Activated CD4-positive, alpha-beta T cell treated with anti-CD3 and anti-CD28 coated beads, Interleukin-10, Interleukin-2, amounts not matched to agents 100 ng/mL and 50 ng/mL, durations not matched to agents 16 hours and 8 hours (primary cell): Measurements from ENCODE around the gene PPP1R3C.

Experiments
- DNase-seq: peaks from one replicate; pipeline ENCODE4 v3.0.0-alpha.2; 2020

Gene PPP1R3C

GRCh38 chr10:91632671-91633550, at the start of gene PPP1R3C:
Gene PPP1R3C (minus strand): TSS chr10:91633071. CDS start chr10:91632969, 102 bp downstream.
- DNase-seq = peak; percentile 65

- no peak for DNase-seq
These were observed 48.7 kb upstream of the PPP1R3C start for GRCh38 chr10:91681361-91682276.

DNA sequence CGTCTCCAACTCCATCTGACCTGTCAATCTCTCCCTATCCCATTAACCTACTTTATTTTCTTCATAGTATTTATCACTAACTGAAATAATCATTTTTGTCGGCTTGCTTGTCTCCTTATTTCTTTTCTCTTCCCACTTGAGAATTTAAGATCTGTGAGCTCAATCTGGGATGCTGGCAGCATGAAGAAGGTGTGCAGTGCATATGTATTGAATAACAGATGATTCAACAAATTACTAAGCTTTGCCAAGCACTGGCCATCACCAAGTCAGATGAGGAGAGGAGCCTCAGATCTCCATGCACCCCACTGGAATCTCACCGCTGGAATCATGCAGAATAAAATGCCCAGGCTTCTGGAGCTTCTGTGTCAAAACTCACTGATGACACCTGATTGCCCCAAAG, 47.6 kb upstream of the PPP1R3C start:
- DNase-seq = no peak

GRCh38 chr10:91679296-91679695, 46.4 kb upstream of the PPP1R3C start:
- no peak for DNase-seq

DNA sequence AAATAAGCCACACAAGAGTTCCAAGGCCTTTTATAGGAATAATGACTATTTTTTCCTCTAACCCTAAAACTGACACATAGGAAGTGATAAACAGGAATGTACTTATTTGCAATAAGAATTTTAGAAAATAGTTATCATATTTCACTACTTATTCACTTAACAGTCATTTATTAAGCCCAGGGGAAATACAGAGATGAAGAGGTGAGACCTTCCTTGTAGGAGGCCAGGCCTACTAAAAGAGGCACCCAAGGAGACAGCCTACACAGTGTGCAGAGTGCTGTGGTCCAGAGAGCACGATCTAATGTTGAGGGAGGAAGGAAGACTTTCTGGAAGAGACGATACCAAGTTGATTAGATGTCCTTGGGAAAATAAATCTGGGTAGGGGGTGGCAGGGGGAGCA, 45.0 kb upstream of the PPP1R3C start:
- no peak for DNase-seq

DNA sequence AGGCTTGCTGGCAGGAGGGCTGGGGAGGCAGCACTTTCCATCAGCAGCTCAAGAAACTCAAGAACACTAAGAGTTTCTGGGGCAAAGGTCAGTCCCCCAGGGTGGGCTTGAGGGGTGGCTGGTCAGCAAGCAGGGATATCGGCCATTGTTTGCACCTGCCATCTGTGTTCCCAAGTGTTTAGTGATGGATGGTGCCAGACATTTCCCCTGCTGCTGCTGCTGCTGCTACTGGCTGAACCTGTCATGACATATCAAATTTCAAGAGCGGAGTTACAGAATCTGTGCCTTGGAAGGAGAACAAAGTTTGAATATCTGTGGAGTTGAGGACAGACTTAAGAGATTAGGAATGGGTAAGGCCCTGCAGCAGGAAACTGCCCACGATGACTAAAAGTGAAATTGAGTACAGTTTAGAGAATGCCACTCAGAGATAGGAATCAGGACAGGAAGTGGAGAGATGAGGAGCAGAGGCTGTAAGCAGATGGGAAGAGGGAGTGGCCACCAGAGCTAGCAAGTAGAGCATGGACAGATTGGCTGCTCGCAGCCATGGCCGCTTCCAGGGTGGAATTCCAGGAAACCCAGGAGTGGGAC, 39.2 kb upstream of the PPP1R3C start:
- DNase-seq = peak; percentile 17

DNA sequence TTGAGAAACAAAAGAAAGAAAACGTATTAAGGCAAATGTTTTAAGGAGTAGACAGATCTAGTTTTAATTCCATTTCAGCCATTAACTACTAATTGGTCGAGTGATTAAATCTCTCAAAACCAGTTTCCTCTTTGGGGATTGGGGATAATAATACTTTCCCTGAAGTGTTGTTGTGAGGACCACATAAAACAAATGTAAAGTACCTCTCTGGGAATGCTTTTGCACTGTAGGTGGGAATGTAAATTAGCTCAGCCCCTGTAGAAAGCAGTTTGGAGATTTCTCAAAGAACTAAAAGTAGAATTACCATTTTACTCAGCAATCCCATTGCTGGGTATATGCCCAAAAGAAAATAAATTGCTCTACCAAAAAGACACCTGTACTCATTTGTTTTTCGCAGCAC, 36.0 kb upstream of the PPP1R3C start:
- no peak for DNase-seq

- no peak for DNase-seq
These were observed 33.0 kb upstream of the PPP1R3C start for GRCh38 chr10:91665842-91666241.

DNA sequence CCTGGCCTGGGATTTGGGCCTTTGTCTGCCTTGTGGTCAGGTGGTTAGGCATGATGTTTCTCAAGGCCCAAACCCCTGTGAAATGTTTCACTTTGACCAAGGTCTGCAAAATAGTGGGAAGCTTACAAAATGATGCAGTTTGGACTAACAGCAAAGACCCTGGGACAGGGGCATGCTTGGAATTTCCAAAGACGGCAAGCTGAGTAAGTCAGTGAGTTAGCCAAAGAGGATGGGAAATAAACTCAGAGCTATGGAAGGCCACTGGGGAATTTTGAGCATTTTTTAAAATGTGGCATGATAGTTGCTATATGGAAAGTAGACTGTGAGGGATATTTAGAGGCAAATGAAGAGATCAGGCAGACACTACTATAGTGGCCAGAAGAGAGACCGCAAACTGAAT, 31.6 kb upstream of the PPP1R3C start:
- DNase-seq = no peak

DNA sequence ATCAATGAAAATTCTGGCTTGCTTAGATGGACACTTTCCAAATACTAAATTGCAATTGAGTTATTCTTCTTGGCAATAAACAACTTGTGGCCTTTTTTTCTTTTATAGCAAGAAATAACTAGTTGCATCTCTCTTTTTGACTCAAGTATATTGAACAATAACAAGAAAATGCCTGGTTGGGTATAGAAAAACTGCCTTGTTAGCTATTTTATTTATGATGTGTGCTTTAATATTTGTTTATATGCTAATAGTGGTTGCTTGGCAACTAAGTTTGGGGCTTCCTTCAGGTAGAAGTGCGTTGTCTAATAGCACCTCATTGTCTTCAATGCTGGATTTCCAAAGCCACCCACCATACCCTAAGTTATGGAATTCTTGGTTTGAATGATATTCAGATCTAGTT, 30.1 kb upstream of the PPP1R3C start:
- no peak for DNase-seq

GRCh38 chr10:91653219-91653870, 20.5 kb upstream of the PPP1R3C start:
- no peak for DNase-seq

GRCh38 chr10:91652364-91652763, 19.5 kb upstream of the PPP1R3C start:
- no peak for DNase-seq

DNA sequence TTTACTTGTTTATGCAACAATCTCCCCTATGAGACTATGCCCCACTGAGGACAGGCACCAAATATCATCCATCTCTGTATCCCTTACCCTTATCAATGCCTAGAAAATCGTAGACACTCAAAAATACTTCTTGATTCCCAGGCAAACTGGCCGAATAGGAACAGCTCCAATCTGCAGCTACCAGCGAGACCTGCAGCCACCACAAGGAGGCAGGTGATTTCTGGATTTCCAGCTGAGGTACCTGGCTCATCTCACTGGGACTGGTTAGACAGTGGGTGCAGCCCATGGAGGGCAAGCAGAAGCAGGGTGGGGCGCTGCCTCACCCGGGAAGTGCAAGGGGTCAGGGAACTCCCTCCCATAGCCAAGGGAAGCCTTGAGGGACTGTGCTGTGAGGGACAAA, 10.8 kb upstream of the PPP1R3C start:
- DNase-seq = no peak

- no peak for DNase-seq
These were observed 10.2 kb upstream of the PPP1R3C start for GRCh38 chr10:91642831-91643692.

DNA sequence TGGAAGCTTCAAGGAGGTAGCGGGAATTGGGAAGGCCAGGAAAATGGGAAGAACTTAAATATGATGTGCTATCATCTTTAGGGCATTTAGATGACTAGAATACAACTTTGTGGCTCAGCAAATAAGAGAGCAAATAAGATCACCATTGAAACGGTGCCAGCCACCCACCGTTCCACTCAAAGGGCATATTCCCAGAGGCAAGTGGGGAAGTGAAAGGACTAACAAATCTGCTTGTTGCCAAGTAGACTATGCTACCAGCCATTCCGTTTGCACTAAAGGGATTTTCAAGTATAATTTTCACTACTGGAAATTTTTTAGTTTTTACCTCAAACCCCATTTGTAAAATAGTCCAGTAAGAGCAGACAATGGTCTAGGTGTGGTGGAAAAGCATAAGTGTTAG, 4.0 kb upstream of the PPP1R3C start:
- DNase-seq = no peak

GRCh38 chr10:91635401-91636400, 2.8 kb upstream of the PPP1R3C start:
- peak; percentile 63 for DNase-seq

- no peak for DNase-seq
These were observed 2.0 kb upstream of the PPP1R3C start for GRCh38 chr10:91634898-91635297.

- DNase-seq = no peak
These were observed 1.4 kb upstream of the PPP1R3C start for GRCh38 chr10:91634246-91634645.

DNA sequence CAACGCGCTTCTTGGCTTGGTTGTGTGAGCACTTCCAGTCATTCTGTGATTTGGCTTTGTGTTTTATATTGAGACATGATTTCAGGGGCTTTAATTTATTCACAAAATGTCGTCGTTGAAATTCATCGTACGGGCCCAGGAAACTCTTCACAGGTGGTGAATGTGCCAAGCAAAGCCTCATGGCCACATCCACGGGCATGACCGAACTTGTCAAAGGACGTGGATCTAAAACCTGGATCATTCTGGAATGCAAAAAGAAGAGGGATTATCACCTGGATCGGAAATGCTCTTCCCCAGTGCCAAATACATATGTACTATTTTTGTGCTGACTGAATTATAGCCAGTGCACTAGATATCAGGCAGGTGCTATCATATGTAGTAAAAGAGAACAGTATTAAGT, 2.2 kb downstream of the PPP1R3C start:
- no peak for DNase-seq

- DNase-seq = no peak
These were observed 2.9 kb downstream of the PPP1R3C start for GRCh38 chr10:91629715-91630549.
